Endodermal cell (in vitro differentiated cells): Measurements from ENCODE around the gene CHIT1. TPM values are rescaled to one million over a fixed set of nuclear protein-coding genes. Genes with fewer than 3 reads are reported as not detected.

Experiments
- DNase-seq: peaks from one replicate; pipeline ENCODE4 v3.0.0-alpha.2; 2017
- H3K27ac ChIP-seq: 2 replicates; pipeline ENCODE4 v1.5.1; 2013; ENCODE audit warnings: mild to moderate bottlenecking, low read depth, low read length, moderate library complexity
- H3K27me3 ChIP-seq: 2 replicates; pipeline ENCODE4 v1.6.1; 2013; ENCODE audit warnings: mild to moderate bottlenecking, low read length, moderate library complexity; ENCODE audit not compliant: insufficient read depth, control insufficient read depth, poor library complexity, severe bottlenecking
- H3K36me3 ChIP-seq: 2 replicates; pipeline ENCODE4 v1.7.0; 2013; ENCODE audit warnings: mild to moderate bottlenecking, low read length, moderate library complexity; ENCODE audit not compliant: control insufficient read depth, insufficient read depth
- H3K4me1 ChIP-seq: one replicate; pipeline ENCODE4 v1.7.0; 2013; ENCODE audit warnings: low read length; ENCODE audit not compliant: control insufficient read depth, insufficient read depth
- H3K4me3 ChIP-seq: 2 replicates; pipeline ENCODE4 v1.5.1; 2013; ENCODE audit warnings: mild to moderate bottlenecking, low read length, moderate library complexity
- H3K9ac ChIP-seq: 2 replicates; pipeline ENCODE4 v1.6.1; 2013; ENCODE audit warnings: mild to moderate bottlenecking, low read length, moderate library complexity; ENCODE audit not compliant: poor library complexity, severe bottlenecking; ENCODE audit errors: extremely low read depth
- H3K9me3 ChIP-seq: 2 replicates; pipeline ENCODE4 v1.6.1; 2013; ENCODE audit warnings: mild to moderate bottlenecking, low read length, moderate library complexity; ENCODE audit not compliant: control insufficient read depth
- H3K27ac Mint-ChIP-seq: 2 replicates; pipeline ENCODE4 v1.8.0; 2020; ENCODE audit warnings: mixed read lengths
- H3K27me3 Mint-ChIP-seq: 2 replicates; pipeline ENCODE4 v1.8.0; 2021; ENCODE audit warnings: mild to moderate bottlenecking, mixed read lengths; ENCODE audit not compliant: insufficient read depth
- H3K36me3 Mint-ChIP-seq: 2 replicates; pipeline ENCODE4 v1.8.0; 2020; ENCODE audit warnings: low read depth, mixed read lengths
- H3K4me1 Mint-ChIP-seq: 2 replicates; pipeline ENCODE4 v1.8.0; 2020; ENCODE audit warnings: mixed read lengths
- H3K4me3 Mint-ChIP-seq: 2 replicates; pipeline ENCODE4 v1.8.0; 2020; ENCODE audit warnings: mild to moderate bottlenecking, moderate library complexity, mixed read lengths
- H3K9me3 Mint-ChIP-seq: 2 replicates; pipeline ENCODE4 v1.8.0; 2020; ENCODE audit warnings: mild to moderate bottlenecking, mixed read lengths
- WGBS, 2 experiments: methylation state at CpG; one replicate each; pipeline versions ENCODE4 v1.1.5 to v1.1.7; 2013; ENCODE audit warnings: missing lambda C conversion rate in 2 of 2, mixed read lengths in 1 of 2; ENCODE audit not compliant: insufficient coverage in 1 of 2, insufficient read length in 1 of 2; 5-methylcytosine and 5-hydroxymethylcytosine counted together
- total RNA-seq, 2 donors: library from RNA; stranded (reverse); fragmentation: NEBNext Ultra II Directional in 1 of 2; extraction: Animal tissue kit (Norgen Biotek cat#: 25700) in 1 of 2; gene quantifications; 2 replicates in 1 of 2; 3 replicates in 1 of 2; pipeline ENCODE4 v1.2.1, GENCODE V29; 2021
- TF ChIP-seq, protein P1 (sequence below): fragments of 200-600 bp; sonication (generic); conservative IDR thresholded peaks from 2 replicates; pipeline ENCODE4 v1.5.0; 2021; ENCODE audit warnings: antibody characterized with exemption, mild to moderate bottlenecking

The CHIT1 gene
- total RNA-seq, 2 donors from 2014 or later: 0.07 TPM; not detected in 1

DNA sequence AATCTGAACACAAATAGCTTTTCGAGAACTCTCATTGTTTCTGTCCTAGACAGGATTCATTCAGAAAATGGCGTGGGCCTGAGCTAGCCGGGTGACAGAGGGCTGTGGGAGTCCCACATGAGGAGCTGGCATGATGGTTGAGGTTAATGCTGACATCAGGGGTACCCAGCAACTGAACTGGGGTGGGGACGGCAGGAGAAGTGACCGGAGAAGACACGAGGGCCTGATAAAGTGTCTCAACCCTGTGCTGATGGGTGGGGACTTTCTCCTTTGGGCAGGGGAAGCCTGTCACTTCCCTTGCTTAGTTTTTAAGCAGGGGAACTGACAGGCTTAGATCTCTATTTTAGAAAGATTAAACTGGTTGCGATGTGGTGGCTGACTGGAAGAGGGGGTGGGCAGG, 14.6 kb downstream of the CHIT1 start:
- H3K4me1 Mint-ChIP-seq: peaks cover 10% of the 10 kb centered on the region
- H3K27ac ChIP-seq: no peak overlapping the region
- H3K9me3 Mint-ChIP-seq: no peaks in the 10 kb centered on the region
- no peak overlapping the region for H3K9ac ChIP-seq
- peaks cover 27% of the 10 kb centered on the region for H3K27me3 Mint-ChIP-seq
- no peak overlapping the region for H3K4me3 ChIP-seq
- WGBS, 2 experiments: 93% methylated on average over 6 to 7 of the region's 7 CpGs
- H3K9me3 ChIP-seq: no peaks in the 10 kb centered on the region
- H3K4me1 ChIP-seq: no peaks in the 10 kb centered on the region
- H3K4me3 Mint-ChIP-seq: no peak overlapping the region
- no peak for DNase-seq
- TF ChIP-seq, protein P1, sequence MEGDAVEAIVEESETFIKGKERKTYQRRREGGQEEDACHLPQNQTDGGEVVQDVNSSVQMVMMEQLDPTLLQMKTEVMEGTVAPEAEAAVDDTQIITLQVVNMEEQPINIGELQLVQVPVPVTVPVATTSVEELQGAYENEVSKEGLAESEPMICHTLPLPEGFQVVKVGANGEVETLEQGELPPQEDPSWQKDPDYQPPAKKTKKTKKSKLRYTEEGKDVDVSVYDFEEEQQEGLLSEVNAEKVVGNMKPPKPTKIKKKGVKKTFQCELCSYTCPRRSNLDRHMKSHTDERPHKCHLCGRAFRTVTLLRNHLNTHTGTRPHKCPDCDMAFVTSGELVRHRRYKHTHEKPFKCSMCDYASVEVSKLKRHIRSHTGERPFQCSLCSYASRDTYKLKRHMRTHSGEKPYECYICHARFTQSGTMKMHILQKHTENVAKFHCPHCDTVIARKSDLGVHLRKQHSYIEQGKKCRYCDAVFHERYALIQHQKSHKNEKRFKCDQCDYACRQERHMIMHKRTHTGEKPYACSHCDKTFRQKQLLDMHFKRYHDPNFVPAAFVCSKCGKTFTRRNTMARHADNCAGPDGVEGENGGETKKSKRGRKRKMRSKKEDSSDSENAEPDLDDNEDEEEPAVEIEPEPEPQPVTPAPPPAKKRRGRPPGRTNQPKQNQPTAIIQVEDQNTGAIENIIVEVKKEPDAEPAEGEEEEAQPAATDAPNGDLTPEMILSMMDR: no peak
- no peaks in the 10 kb centered on the region for H3K36me3 ChIP-seq
- H3K36me3 Mint-ChIP-seq: no peaks in the 10 kb centered on the region
- H3K27ac Mint-ChIP-seq: no peak overlapping the region
- H3K27me3 ChIP-seq: no peaks in the 10 kb centered on the region

DNA sequence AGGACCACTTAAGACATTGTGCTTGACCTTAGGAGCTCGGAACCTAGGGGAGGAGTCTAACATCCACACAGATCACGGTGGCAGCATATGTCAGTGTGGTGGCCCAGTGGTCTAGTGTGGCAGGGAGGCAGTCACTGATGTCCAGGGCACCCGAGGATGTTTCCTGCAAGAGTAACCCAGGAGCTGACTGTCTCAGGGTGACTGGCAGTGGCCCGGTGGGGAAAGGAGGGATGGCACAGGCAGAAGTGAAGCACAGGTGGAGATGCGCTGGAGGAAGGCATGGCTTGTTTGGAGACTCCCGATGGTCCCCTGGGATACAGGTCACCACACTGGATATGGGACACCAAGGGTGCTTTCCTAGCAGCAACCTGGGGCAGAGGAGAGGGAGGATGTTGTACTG, 16.3 kb downstream of the CHIT1 start:
- no peaks in the 10 kb centered on the region for H3K36me3 ChIP-seq
- no peaks in the 10 kb centered on the region for H3K36me3 Mint-ChIP-seq
- TF ChIP-seq, protein P1: no peak
- H3K9ac ChIP-seq: no peak overlapping the region
- no peaks in the 10 kb centered on the region for H3K9me3 Mint-ChIP-seq
- H3K4me1 Mint-ChIP-seq: peaks cover 10% of the 10 kb centered on the region
- H3K4me3 Mint-ChIP-seq: no peak overlapping the region
- WGBS, 2 experiments: 77 to 85% methylated on average over 5 to 6 of the region's 6 CpGs
- H3K27me3 ChIP-seq: no peaks in the 10 kb centered on the region
- no peak overlapping the region for H3K27ac ChIP-seq
- peaks cover 22% of the 10 kb centered on the region for H3K27me3 Mint-ChIP-seq
- H3K9me3 ChIP-seq: no peaks in the 10 kb centered on the region
- DNase-seq: no peak
- H3K4me3 ChIP-seq: no peak overlapping the region
- no peak overlapping the region for H3K27ac Mint-ChIP-seq
- no peaks in the 10 kb centered on the region for H3K4me1 ChIP-seq

DNA sequence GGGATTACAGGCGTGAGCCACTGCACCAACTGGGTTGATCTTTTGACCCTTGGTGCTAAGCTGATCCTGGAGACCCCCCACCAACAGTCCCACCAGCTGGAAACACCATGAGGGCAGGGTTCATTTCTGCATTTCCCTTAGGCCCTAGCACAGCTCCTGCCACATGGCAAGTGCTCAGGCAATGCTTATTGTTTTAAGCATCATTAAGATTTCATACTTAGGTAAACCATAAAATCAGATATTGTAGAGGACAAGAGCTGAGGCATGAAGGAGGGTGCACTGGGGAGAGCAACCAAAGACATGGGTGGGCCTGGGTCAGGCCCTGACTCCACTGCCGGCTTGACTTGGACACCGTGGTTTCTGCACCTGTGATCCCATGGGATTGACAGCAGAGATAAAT, 17.7 kb downstream of the CHIT1 start:
- H3K27ac Mint-ChIP-seq: no peak overlapping the region
- peaks cover 20% of the 10 kb centered on the region for H3K27me3 Mint-ChIP-seq
- no peak overlapping the region for H3K4me3 ChIP-seq

More for the DNA sequence above, 17.7 kb downstream of the CHIT1 start:
- peaks cover 10% of the 10 kb centered on the region for H3K4me1 Mint-ChIP-seq
- no peak overlapping the region for H3K27ac ChIP-seq
- H3K4me1 ChIP-seq: no peaks in the 10 kb centered on the region
- no peak overlapping the region for H3K9ac ChIP-seq
- no peaks in the 10 kb centered on the region for H3K27me3 ChIP-seq
- H3K36me3 Mint-ChIP-seq: no peaks in the 10 kb centered on the region
- H3K36me3 ChIP-seq: no peaks in the 10 kb centered on the region
- DNase-seq: no peak
- H3K9me3 ChIP-seq: no peaks in the 10 kb centered on the region
- 95 to 100% methylated on average over 3 of the region's 3 CpGs for WGBS, 2 experiments
- H3K4me3 Mint-ChIP-seq: no peak overlapping the region
- TF ChIP-seq, protein P1: no peak
- no peaks in the 10 kb centered on the region for H3K9me3 Mint-ChIP-seq
